GM21529 (cell line): ENCODE results near the gene ARHGDIA.

ENCODE experiments used
- ATAC-seq: cut with Tn5 transposase; IDR thresholded peaks from one replicate; pipeline ENCODE4 v1.9.1; 2021; ENCODE audit not compliant: unreplicated experiment

Gene ARHGDIA

DNA sequence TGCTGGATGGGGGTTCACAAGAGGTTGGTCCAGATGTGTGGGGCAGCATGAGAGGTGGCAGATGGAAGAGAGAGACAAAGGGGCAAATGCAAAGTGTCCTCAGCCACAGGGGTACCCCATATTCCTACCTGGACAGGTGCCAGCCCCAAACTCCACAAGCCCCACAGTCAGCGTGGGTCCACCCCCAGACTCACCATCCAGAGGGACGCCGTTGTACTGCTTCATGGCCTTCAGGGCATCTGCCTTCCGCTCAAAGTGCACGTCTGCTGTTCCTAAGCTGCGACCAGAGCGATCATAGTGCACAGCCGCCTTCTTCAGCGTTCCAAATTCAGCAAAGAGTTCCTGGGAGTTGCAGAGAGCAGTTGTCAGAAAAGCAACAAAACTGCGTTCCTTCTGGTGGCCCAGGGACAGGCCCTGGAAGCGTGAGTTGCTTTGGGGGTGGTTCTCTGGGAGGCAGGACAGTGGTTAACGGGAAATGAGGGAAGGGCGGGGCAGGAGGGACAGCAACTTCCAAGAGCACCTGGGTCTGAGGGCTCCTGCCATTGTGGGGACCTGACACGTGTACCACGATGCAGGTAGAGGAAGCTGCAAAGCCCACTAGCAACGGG is 18.0 kb upstream of the ARHGDIA start:
- ATAC-seq, result no peak

DNA sequence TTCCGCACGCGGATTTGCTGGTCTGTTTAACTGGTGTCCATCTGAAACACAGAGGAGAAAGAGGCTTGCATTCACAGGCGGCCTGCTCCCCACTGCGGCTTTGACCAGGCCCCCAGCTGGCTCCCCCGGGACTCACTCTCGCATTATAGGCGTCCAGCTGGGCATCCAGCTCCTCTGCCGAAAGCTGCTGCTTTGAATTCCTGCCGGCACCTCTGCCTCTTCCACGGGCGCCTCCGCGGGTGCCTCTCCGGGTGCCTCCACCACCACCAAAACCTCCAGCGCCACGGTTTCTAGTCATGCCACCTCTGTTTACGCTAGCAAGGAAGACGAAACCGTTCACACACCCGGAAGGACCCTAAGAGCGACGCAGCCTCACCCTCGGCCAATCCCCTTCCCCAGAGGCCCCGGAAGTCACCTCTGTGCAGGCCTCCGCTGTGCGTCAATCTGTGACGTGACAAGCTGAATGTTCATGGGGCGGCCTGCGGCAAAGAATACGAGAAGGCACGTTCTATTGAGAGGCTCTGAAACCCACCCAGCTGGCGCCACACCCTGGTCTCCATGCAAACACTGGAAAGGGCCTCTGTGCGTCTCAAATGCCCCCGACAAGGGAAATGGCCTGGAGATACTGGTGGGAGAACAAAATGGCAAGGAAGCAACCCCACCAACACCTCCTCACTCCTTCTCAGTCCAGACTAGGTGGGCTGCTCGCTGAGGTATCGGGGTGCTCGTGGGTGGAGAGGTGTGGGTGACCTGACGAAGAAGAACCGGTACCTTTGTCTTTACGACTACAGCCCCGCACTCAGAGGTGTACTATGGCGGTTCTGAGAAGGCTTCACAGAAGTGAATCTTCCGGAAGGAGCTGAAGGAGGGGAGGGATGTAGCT is 17.2 kb upstream of the ARHGDIA start:
- ATAC-seq, result no peak

DNA sequence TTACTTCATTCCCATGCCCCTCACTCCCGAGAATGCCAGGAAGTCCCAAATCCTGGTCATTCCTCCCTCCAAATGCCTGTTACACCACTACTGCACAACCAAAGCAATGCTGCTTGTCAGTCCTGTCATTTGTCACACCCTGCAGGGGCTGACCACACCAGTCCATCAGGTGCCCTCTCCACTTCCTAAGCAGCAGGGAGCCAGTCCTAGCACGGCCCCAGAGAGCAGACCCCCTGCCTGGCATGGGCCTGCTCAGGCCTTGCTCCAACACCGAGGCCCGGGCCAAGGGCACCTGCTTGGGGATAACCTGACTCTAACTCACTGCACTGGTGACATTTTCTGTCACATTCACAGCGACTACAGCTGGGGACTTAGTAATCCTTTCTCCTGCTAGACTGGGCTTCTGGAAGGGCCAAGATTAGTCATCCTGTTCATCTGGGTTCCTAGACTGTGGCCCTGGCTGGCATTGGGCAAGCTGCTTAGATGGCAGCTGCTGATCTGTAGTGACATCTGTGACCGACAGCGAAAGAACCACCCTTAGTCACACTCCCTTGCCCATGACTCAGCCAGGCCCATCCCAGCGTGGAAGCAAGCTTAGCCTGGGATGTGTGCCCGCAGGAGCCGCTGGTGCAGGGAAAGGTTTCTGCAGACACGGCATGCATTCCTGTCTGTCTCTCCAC is 14.9 kb upstream of the ARHGDIA start:
- ATAC-seq, result no peak

DNA sequence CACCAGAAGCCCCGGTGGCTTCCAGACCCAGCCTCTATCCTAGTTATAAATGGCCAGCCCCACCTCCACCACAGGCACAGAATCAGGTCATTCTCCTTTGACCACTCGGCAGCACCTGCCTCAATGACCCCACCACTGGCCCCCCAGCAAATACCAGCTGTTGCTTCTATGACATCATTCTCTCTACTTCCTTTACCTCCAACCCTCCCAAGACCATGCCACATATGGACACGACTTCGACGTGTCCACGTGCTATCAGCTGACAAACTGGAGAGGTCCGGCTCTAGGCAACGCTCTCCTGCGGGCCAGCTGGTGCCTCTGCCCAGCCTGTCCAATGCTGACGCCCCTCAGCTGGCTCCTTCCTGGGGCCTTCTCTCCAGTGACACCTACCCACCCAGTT is 14.3 kb upstream of the ARHGDIA start:
- no peak for ATAC-seq

DNA sequence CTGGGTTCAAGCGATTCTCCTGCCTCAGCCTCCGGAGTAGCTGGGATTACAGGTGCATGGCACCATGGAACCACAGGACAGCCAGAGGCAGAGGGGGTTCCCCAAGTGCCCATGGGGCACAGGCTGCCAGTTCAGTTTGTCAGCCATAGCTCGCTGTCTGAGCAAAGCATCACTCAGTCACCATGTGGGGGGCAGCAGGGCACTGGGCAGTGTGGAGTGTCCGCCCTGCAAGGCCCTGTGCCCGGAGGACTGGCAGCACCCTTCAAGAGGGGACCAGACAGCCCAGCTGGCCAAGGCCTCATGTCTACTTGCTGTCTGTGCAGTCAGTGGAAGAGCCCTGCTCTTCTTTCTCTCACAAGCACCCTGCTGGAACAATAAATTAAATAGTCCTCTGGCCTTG is 13.8 kb upstream of the ARHGDIA start:
- no peak for ATAC-seq

DNA sequence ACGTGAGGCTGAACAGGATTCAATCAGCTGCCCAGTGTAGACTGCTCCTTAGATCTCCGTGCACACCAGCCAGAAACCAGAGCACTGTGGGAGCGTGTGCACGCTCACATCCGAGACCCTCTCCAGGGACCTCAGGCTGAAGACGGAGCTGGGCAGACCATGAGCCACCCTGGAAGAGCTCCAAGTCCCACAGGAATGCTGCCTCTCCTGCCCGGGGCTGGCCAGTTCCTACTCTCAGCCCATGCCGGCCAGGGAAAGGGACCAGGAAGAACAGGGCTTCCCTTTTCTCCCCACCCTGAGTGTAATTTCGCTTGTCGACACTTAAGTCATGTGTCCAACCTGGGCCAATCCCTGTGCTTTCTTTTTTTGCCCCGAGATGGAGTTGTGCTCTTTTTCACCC is 13.4 kb upstream of the ARHGDIA start:
- no peak for ATAC-seq

DNA sequence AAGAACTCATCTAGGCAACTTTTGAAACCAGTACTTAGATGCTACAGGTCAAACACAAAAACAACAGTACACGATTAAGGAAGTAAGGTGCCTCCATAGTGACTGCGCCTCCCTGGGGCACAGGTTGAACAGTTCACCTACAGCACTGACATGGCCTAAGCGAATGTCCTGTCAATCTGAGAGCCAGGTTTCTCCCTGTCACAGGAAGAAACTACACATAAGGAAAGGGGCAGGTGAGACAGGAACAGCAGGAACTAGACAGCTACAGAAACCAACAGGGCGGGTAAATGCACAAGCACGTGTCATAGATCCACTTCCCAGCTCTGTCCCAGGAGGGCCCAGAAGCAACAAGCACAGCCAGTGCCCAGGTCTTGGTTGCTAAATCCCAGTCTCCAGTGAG is 8.0 kb upstream of the ARHGDIA start:
- no peak for ATAC-seq

DNA sequence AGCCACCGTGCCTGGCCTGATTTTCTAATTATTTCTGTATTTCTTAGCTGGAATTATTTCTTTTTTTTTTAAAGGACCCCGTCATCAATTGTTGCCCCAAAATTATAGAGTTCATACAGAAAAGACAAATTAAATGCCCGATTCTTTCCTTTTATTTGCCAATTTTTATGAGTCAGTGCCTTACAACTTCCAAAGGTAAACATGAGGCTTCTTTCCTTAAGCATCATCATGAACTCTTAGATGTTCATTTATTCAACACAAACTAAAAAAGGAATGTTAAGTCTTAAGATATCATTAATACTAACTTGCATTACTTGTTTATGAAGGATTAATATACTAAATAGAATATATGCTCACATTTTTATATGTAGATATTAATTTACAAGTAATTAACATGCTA is 7.2 kb upstream of the ARHGDIA start:
- ATAC-seq, result no peak

DNA sequence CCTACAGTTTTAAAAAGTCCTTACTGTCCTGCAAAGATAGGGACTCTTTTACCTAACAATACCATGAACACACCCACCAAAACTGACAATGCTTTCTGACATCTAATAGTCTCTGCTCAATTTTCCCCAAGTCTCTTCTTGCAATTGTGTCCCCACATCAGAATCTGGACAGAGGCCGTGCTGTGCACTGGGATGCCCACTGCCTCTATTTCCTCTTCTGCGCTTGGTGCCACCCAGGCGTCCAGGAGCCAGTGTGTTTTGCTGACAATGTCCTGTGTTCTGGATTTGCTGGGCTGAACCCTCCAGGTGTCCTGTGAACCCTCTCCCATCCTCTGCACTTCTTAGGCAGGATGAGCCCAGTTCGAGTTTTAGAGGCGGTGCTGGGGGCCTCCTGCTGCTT is 6.4 kb upstream of the ARHGDIA start:
- ATAC-seq, result no peak

DNA sequence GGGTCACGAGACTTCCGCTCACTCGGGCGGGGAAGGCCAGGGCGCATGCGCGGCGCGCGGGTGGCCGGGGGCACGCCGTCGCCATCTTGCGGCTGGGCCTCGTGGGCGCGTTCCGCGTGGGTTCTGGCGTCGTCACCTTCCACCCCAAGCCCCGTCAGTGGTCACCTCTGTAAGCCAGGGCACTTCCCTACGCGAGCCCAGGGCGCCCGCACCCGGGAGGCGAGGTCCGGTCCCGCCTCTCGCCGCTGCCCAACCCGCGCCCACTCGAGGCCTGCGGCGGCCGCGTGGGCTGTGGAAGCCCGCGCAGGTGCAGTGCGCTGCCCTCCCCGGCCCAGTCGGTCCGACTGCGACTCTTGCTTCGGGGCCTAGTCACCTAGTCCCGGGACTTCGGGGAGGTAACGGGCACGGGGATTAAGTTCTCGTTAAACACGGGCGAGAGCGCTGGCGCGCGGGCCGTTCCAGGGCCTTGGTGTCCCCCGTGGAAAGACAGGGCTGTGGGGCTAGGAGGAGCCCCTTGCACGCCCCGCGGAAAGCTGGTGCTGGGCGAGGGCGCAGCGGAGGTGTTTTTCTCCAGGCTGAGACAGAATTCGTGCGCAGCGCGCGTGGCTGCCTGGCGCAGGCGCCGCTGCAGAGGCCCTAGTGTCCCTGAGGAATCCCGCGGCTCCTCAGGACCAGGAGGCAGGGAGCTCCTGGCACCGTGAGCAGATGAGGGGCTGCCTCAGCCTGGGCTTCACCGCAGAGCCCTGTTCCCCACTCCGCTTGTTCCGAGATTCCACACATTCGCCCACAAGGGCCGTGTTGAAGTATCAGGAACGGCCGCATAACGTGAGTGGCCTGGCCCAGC is 472 bp upstream of the ARHGDIA start:
- peak; percentile 41 for ATAC-seq

DNA sequence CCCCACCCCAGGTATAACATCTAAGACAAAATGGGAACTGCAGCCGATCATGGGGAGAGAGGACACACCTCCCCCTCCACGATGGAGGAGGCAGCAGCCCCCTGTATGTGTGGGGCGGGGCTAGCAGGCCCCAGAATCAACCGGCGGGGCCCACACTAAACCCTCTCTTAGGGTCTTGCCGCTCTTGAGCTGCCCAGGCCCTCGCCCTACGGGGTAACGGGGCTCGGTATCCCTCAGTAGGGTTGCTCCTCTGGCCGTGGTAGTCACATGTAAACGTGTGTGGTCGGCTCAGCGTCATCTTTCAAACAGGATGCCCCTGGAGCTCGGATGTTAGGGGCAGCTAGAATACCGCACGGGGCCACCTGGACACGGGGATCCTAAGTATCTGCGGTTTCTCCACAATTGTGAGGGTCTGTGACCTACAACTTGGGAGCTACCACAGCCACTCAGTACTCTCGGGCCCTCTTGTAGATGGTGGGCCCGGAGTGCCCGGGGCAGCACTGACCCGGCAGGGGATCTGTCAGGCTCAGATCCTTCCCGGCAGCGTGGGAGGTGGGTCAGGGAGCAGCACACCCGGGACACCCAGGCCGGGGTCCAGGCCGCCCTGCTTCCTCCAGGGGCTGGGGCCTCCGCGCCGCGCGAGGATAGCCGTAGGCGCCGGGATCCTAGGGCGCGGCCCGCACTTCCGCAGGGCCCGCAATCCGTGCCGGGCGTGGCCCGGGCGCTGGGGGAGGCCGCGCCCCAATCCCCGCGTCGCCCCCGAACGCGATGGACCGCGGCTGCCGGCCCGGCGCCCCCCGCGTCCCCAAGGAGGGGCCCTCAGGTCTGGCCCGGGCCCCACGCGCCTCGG is 781 bp downstream of the ARHGDIA start:
- no peak for ATAC-seq

DNA sequence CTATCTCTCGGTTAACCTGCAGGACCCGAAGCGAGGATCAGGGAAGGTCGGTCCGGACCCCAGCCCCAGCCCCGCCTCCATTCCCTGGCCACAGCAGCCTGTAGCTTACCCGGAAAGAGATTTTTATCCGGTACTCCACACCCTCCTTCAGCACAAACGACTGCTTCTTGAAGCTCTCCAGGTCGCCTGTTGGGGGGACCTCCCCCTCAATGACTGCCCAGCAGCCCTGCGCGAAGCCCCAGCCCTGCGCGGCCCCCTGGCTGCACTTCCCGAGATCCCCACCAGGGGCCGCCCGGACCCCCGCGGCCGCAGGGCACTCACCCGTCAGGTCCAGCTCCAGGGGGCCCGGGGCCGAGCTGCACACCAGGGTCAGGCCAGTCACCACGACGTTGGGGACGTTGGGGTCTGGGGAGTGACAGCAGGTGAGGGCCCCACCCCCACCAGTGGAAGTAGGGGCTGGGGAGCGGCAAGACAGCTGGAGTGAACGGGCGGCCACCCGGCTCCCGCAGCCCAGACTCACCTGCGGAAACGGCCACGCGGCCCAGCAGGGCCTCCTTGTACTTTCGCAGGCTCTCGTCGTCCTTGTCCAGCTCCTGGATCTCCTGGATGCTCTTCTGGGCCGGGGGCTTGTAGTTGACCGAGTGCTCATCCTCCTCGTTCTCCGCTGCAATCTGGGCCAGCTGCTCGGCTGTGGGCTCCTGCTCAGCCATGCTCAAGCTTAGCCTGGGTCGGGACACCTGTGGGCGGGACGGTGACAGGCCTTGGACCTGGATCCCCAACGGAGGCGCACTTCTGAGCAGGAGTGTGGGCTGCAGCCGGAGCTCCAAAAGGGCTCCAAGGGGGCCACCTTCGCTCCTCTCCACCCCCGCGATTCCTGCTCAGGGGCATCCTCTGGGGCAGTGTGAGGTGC is 1.7 kb downstream of the ARHGDIA start:
- no peak for ATAC-seq

DNA sequence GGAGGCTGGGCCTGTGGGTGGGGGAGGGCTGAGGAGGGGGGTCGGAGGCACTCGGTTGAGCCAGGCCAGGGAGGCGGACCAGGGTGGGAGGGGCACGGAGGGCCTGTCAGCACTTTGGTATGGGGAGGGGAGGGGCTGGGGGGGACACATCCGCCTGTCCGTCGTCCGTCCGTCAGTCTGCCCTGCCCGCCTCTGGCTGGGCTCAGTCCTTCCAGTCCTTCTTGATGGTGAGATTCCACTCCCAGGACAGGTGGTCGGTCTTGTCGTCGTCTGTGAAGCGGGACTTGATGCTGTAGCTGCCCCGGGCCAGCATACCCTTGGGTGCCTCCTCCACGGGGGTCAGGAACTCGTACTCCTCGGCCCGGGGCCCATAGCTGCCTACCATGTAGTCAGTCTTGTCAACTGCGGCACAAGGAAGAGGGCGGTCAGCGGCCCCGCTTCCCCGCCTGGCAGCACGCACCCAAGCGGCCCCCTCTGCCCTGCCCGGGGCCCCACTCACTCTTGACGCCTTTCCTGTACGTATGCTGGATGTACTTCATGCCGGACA is 2.4 kb downstream of the ARHGDIA start:
- no peak for ATAC-seq

DNA sequence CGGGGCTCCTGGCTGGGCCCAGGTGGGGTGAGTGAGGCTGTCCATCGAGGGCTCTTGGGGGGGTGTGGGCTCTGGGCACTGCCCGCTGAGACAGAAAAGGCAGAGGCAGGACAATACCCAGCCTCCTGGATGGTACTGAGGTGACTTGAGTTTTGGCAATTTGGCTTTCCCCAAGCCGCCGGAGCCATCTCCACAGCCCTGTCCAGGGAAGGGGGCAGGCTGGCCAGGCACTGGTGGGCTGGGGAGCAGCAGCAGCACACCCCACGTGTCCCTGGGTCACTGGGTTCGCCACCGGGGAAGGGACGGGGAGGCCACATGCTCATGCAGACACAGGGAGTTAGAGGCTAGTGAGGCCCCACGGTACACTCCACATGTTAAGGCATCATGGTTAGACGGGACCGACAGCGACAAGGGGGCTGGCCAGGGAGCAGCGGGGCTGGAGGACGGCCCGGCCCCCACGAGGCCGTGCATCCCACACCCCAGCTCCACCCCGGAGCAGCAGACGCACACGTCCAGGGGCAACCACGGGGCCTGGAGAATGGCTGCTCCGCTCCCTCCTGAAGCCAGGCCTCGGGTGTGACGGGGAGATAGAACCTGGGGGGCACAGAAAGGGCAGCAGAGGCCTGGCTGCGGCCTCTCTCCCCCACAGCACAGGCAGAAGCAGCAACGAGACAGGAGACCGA is 3.0 kb downstream of the ARHGDIA start:
- no peak for ATAC-seq

DNA sequence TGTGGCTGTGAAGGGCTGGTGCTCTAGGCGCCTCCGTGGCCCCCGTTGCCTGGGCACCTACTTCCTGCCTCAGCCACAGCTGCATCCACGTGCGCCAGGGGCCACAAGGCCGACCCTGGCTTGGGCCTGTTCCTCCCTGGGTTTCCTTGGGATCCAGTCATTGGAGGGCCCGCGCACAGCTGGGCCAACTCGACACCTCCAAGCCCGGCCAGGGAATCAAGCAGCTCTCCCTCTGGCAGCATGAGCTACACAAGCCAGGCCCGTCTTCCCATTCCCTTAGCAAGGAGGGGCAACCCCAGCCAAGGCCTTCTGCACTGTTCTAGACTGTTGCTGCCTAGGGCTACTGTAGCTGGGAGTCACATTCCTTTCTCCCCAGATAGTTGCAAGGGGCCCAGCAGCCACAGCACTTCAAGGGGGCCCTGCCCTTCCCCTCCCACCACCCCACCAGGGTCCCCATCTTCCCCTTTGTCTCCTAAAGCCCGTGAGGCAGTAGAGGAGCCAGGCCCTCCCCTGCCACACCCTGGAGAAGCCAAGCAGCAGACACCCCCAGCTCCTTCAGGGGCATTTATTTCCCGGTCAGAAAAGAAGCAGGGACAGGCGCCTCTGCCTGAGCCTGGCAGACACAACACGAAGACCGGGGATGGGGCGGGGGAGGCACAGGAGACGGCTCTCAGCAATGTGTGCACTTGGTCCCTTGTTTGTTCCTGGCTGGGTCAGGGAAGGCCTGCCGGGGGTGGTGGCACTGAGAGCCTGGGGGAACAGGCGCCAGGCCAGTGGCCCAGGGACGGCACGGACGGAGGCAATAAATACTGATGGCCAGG is 3.8 kb downstream of the ARHGDIA start:
- no peak for ATAC-seq

DNA sequence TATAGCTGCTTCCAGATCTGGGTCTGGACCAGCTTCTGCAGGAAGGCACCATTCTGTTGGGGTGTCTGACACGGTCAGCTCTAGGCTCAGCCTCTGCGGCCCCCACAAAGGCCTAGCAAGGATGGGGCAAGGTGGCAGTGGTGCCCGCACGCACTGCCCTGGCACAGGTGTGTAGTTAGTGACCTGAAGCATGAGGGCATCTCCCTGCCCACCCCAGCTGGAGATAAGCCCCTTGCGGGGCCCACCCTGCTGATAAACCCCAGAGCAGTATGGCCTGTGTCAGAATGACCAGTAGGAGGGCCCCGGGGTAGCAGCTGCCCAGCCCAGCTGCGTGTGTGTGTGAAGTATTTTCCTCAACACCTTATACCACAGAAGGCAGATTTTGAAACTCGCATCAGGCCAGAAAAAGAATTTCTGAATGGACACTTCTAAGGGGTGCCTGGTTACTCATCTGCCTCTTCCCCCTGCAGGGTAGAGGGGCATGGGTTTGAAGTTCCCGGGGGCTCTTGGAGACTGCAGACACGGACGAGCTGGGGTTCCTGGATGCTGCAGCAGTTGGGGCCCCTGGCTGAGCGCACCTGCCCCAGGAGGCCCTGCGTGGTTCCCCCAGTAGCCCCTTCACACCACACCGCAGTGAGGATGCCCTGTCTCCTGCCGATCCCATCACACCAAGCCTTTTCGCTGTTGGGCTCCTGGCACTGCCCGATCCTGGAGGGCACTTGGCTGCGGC is 4.5 kb downstream of the ARHGDIA start:
- no peak for ATAC-seq
